ENCODE data around the gene C12orf76. TPM values are rescaled to one million over a fixed set of nuclear protein-coding genes. Genes with fewer than 3 reads are reported as not detected.

C12orf76 gene
- polyA plus RNA-seq, 1 experiment: 10.0 TPM

DNA sequence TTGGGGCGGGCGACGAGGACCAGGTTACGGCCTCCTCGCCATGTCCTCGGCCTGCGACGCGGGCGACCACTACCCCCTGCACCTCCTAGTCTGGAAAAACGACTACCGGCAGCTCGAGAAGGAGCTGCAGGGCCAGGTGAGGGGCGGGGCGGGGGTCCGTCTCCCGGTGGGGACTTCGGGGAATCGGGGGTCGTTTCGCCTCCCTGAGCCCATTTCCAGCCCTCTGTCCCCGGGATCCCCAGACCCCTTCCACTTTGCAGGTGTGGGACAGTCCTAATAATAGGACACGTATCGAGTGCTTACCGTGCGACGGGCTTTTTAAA is 48.7 kb downstream of the C12orf76 start:
- Histone ChIP-seq H3K4me3 (ENCODE audit: low read depth, low read length) (peak overlapping the region; percentile 87), H3K36me3 (ENCODE audit: control insufficient read depth, insufficient read depth, low read length) (peaks cover 7% of the 10 kb centered on the region), H3K27me3 (ENCODE audit: control insufficient read depth, insufficient read depth, low read length) (no peaks in the 10 kb centered on the region)
- TF ChIP-seq, protein P1, sequence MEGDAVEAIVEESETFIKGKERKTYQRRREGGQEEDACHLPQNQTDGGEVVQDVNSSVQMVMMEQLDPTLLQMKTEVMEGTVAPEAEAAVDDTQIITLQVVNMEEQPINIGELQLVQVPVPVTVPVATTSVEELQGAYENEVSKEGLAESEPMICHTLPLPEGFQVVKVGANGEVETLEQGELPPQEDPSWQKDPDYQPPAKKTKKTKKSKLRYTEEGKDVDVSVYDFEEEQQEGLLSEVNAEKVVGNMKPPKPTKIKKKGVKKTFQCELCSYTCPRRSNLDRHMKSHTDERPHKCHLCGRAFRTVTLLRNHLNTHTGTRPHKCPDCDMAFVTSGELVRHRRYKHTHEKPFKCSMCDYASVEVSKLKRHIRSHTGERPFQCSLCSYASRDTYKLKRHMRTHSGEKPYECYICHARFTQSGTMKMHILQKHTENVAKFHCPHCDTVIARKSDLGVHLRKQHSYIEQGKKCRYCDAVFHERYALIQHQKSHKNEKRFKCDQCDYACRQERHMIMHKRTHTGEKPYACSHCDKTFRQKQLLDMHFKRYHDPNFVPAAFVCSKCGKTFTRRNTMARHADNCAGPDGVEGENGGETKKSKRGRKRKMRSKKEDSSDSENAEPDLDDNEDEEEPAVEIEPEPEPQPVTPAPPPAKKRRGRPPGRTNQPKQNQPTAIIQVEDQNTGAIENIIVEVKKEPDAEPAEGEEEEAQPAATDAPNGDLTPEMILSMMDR (IDR thresholded peaks at IDR 0.05; ENCODE audit: insufficient read depth, low read depth, low read length): no peak
- DNase-seq (ENCODE audit: low read depth): no peak
- ChIA-PET CTCF (interaction anchor here (1.4 kb wide), 1 partner anchor 41 kb away, joined by 3 read pairs; no protein-coding TSS in a partner anchor), POLR2A (no interaction called here)

DNA sequence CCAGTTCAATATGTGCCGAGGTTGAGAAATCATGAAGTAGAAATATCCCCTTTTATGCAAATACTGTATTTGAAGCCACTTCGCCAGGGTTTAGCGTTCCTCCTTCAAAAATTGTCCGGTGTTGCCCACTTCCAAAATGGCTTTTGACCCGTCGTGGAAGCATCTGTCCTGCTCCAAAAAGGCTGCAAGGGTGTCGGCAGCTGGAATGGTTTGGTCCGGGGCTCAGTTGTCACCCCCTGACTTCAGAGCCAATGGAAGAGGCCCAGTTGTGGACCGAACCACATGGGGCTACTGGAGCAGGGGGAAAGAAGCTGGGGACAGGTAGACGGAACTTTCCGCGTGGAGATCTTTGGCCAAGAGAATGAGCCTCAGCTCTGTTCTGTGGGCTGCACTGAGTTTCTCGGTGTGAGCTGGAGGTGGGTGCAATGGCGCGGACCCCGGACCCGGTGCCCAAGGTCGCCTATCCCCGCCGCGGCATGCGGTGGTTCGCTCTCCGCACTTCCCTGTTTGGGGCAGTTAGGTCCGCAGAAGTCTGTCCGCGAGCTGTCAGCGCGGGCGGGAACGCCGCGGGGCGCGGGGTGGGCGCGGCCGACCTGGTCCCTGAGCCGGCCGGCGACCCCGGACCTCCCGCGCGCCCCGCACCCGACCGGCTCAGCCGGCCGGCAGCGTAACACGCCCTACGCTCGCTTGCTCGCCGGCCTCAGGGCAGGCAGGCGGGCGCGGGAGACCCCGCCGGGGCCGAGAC is 49.2 kb downstream of the C12orf76 start, which contains the start of gene ANKRD13A:
TSS of gene ANKRD13A (plus strand) at position 527 of the 745 bp plus-strand sequence. CDS start 259 bp downstream, outside the sequence.
- Histone ChIP-seq H3K36me3 (ENCODE audit: control insufficient read depth, insufficient read depth, low read length) (peaks cover 7% of the 10 kb centered on the region), H3K4me3 (ENCODE audit: low read depth, low read length) (peak within 1 kb of the TSS; percentile 87), H3K27me3 (ENCODE audit: control insufficient read depth, insufficient read depth, low read length) (no peaks in the 10 kb centered on the region)
- CTCF ChIA-PET: interaction anchor here (1.4 kb wide), 1 partner anchor 42 kb away, joined by 3 read pairs; no protein-coding TSS in a partner anchor
- TF ChIP-seq, protein P1 (IDR thresholded peaks at IDR 0.05; ENCODE audit: insufficient read depth, low read depth, low read length): no peak
- POLR2A ChIA-PET: interaction anchor here (0.9 to 1.1 kb wide), 2 partner anchors 24 to 25 kb away, joined by 3 to 4 read pairs; no protein-coding TSS in a partner anchor
- peak; percentile 53 for DNase-seq (ENCODE audit: low read depth)

DNA sequence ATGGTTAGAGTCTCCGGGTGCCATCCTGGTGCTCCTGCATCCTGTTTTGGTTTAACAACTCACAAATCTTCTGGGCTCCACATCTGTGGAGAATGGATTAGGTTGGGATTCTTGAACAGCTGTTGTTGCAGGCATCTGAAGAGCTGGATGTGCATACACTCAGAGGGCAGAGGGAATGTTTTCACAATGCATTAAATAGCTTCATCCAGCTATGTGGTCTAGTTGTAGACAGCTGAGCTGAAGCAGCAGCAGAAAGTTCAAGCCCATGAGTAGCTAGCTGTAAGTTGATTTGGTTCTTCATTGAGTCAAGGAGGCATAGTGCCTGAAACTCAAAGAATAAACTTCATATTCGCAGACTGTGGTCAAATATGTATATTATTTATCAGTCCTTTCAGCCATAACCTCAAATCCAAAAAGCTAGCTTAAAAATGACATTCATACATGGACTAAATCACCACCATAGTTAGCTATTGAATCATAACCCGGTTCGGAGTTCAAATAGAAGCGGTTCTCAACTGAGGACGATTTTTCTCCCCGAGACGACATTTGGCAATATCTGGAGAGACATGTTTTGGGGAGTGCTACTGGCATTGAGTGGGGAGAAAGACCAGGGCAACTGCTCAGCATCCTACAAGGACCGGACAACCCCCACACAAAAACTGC is 50.0 kb downstream of the C12orf76 start:
- CTCF ChIA-PET: interaction anchor here (0.6 to 1.8 kb wide), 4 partner anchors 26 to 433 kb away, joined by 3 to 4 read pairs (median 3); no protein-coding TSS in a partner anchor
- peak overlapping the region; percentile 87 for H3K4me3 ChIP-seq (ENCODE audit: low read depth, low read length)
- no peak for DNase-seq (ENCODE audit: low read depth)
- H3K36me3 ChIP-seq (ENCODE audit: control insufficient read depth, insufficient read depth, low read length): peaks cover 4% of the 10 kb centered on the region
- TF ChIP-seq, protein P1 (IDR thresholded peaks at IDR 0.05; ENCODE audit: insufficient read depth, low read depth, low read length): no peak
- POLR2A ChIA-PET: interaction anchor here (0.6 to 1.1 kb wide), 3 partner anchors 25 to 311 kb away, joined by 3 to 4 read pairs (median 3); no protein-coding TSS in a partner anchor
- no peaks in the 10 kb centered on the region for H3K27me3 ChIP-seq (ENCODE audit: control insufficient read depth, insufficient read depth, low read length)

DNA sequence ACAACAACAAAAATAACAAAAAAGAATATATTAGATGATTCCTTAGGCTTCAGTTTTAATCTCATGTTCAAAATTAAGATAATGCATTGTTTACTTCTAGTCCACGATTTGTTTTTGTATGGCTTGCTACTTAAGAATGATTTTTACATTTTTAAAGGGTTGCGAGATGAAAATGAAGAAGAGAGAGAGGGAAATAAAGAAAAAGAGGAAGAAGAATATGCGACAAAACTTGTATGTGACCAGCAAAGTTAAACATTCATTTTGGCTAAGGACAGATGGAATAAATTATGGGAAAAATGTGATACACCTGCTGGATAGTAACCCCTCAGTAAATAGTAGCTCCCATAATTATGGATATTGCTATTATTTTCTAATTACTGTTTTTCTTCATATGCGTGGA is 50.9 kb downstream of the C12orf76 start:
- no peak overlapping the region for H3K4me3 ChIP-seq (ENCODE audit: low read depth, low read length)
- CTCF ChIA-PET: interaction anchor here (0.7 to 1.8 kb wide), 2 partner anchors 24 to 434 kb away, joined by 3 to 4 read pairs; no protein-coding TSS in a partner anchor
- no peaks in the 10 kb centered on the region for H3K36me3 ChIP-seq (ENCODE audit: control insufficient read depth, insufficient read depth, low read length)
- TF ChIP-seq, protein P1 (IDR thresholded peaks at IDR 0.05; ENCODE audit: insufficient read depth, low read depth, low read length): no peak
- DNase-seq (ENCODE audit: low read depth): no peak
- no peaks in the 10 kb centered on the region for H3K27me3 ChIP-seq (ENCODE audit: control insufficient read depth, insufficient read depth, low read length)
- POLR2A ChIA-PET: no interaction called here

DNA sequence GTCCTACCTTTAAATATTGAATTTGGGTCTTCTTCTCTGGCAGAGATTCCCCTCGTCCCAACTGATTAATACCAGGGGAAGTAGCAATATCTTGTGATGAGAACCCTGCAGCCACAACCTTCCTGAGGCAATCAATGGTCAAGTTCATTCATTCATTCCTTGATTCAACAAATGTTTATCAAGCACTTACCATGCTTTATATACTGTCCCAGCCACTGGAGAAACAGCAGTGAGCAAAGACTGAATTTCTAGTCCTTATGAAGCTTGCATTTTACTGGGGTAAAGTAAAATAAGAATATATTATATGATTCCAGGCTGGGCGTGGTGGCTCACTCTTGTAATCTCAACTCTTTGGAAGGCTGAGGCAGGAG is 51.9 kb downstream of the C12orf76 start:
- TF ChIP-seq, protein P1 (IDR thresholded peaks at IDR 0.05; ENCODE audit: insufficient read depth, low read depth, low read length): no peak
- no peaks in the 10 kb centered on the region for H3K36me3 ChIP-seq (ENCODE audit: control insufficient read depth, insufficient read depth, low read length)
- ChIA-PET CTCF (interaction anchor here (0.6 kb wide), 1 partner anchor 36 kb away, joined by 3 read pairs; no protein-coding TSS in a partner anchor), POLR2A (no interaction called here)
- DNase-seq (ENCODE audit: low read depth): no peak
- H3K4me3 ChIP-seq (ENCODE audit: low read depth, low read length): peak overlapping the region; percentile 91
- H3K27me3 ChIP-seq (ENCODE audit: control insufficient read depth, insufficient read depth, low read length): no peaks in the 10 kb centered on the region

Measured in BJ (cell line).